ENCODE data around the gene DOK7. TPM values are rescaled to one million over a fixed set of nuclear protein-coding genes. Genes with fewer than 3 reads are reported as not detected.

Gene DOK7
- total RNA-seq, 2 donors from 2014 or later = 8.2 to 16.4 TPM

GRCh38 chr4:3522326-3522640 is 59.2 kb downstream of the DOK7 start:
- no peak overlapping the region for H3K27ac ChIP-seq
- 71% methylated on average over 12 of the region's 15 CpGs for WGBS
- no peak overlapping the region for H3K4me3 ChIP-seq
- intact Hi-C loops (cut with DNase I) = no loop called here
- no peaks in the 10 kb centered on the region for H3K9me3 ChIP-seq
- TF ChIP-seq POLR2AphosphoS5 (IDR thresholded peaks at IDR 0.05) (no peak), CTCF (IDR thresholded peaks at IDR 0.05) (no peak), POLR2A (IDR thresholded peaks at IDR 0.05) (no peak)
- no peaks in the 10 kb centered on the region for H3K27me3 ChIP-seq (replicated peaks; ENCODE audit: insufficient read depth)
- peaks cover 7 to 14% of the 10 kb centered on the region in 2 donors for H3K36me3 ChIP-seq
- H3K4me1 ChIP-seq (replicated peaks) = no peaks in the 10 kb centered on the region
- DNase-seq (ENCODE audit: low spot score) = no peak

- WGBS = 98% methylated on average over 11 of the region's 19 CpGs
- Histone ChIP-seq H3K27ac (no peak overlapping the region), H3K4me3 (no peak overlapping the region), H3K36me3 (peaks cover 7 to 10% of the 10 kb centered on the region in 2 donors), H3K27me3 (replicated peaks; ENCODE audit: insufficient read depth) (no peaks in the 10 kb centered on the region), H3K9me3 (no peaks in the 10 kb centered on the region), H3K4me1 (replicated peaks) (no peaks in the 10 kb centered on the region)
- no peak for DNase-seq (ENCODE audit: low spot score)
- no peak for TF ChIP-seq POLR2A (IDR thresholded peaks at IDR 0.05)
- TF ChIP-seq CTCF (IDR thresholded peaks at IDR 0.05) = no peak
- TF ChIP-seq POLR2AphosphoS5 (IDR thresholded peaks at IDR 0.05) = no peak
- intact Hi-C loops (cut with DNase I) = no loop called here
These were observed 59.5 kb downstream of the DOK7 start for GRCh38 chr4:3522651-3523050.

- H3K4me1 ChIP-seq (replicated peaks) = no peaks in the 10 kb centered on the region
- H3K27ac ChIP-seq = no peak overlapping the region
- WGBS = 98% methylated on average over 10 of the region's 10 CpGs
- no peaks in the 10 kb centered on the region for H3K27me3 ChIP-seq (replicated peaks; ENCODE audit: insufficient read depth)
- H3K36me3 ChIP-seq = peaks cover 6 to 7% of the 10 kb centered on the region in 2 donors
- TF ChIP-seq CTCF (IDR thresholded peaks at IDR 0.05) = no peak
- TF ChIP-seq POLR2AphosphoS5 (IDR thresholded peaks at IDR 0.05) = no peak
- TF ChIP-seq POLR2A (IDR thresholded peaks at IDR 0.05) = no peak
- H3K9me3 ChIP-seq = no peaks in the 10 kb centered on the region
- no peak for DNase-seq (ENCODE audit: low spot score)
- intact Hi-C loops (cut with DNase I) = no loop called here
- H3K4me3 ChIP-seq = no peak overlapping the region
These were observed 60.1 kb downstream of the DOK7 start for GRCh38 chr4:3523146-3523627.

- intact Hi-C loops (cut with DNase I) = no loop called here
- 87% methylated on average over 24 of the region's 24 CpGs for WGBS
- no peak overlapping the region for H3K27ac ChIP-seq
- no peaks in the 10 kb centered on the region for H3K9me3 ChIP-seq
- peaks cover 6 to 7% of the 10 kb centered on the region in 2 donors for H3K36me3 ChIP-seq
- no peak for DNase-seq (ENCODE audit: low spot score)
- TF ChIP-seq POLR2AphosphoS5 (IDR thresholded peaks at IDR 0.05) (no peak), POLR2A (IDR thresholded peaks at IDR 0.05) (no peak), CTCF (IDR thresholded peaks at IDR 0.05) (no peak)
- no peak overlapping the region for H3K4me3 ChIP-seq
- H3K27me3 ChIP-seq (replicated peaks; ENCODE audit: insufficient read depth) = no peaks in the 10 kb centered on the region
- no peaks in the 10 kb centered on the region for H3K4me1 ChIP-seq (replicated peaks)
These were observed 60.6 kb downstream of the DOK7 start for GRCh38 chr4:3523628-3524221.

- Histone ChIP-seq H3K27me3 (replicated peaks; ENCODE audit: insufficient read depth) (no peaks in the 10 kb centered on the region), H3K27ac (no peak overlapping the region), H3K9me3 (no peaks in the 10 kb centered on the region), H3K4me1 (replicated peaks) (no peaks in the 10 kb centered on the region), H3K4me3 (no peak overlapping the region), H3K36me3 (peaks cover 6 to 7% of the 10 kb centered on the region in 2 donors)
- TF ChIP-seq CTCF (IDR thresholded peaks at IDR 0.05) (no peak), POLR2A (IDR thresholded peaks at IDR 0.05) (no peak), POLR2AphosphoS5 (IDR thresholded peaks at IDR 0.05) (no peak)
- WGBS = 81% methylated on average over 8 of the region's 8 CpGs
- no peak for DNase-seq (ENCODE audit: low spot score)
- intact Hi-C loops (cut with DNase I) = no loop called here
These were observed 61.2 kb downstream of the DOK7 start for GRCh38 chr4:3524349-3524748.
